GM18909 (cell line): ENCODE measurements around the gene RCOR1.

Experiments
- ATAC-seq: cut with Tn5 transposase; IDR thresholded peaks from one replicate; pipeline ENCODE4 v1.9.1; 2021; ENCODE audit warnings: mild to moderate bottlenecking; ENCODE audit not compliant: unreplicated experiment, poor library complexity

RCOR1 gene

GRCh38 chr14:102697501-102697900, 105.1 kb downstream of the RCOR1 start:
- no peak for ATAC-seq

GRCh38 chr14:102699416-102700110, 107.1 kb downstream of the RCOR1 start:
- ATAC-seq, result no peak

GRCh38 chr14:102708494-102708893, 116.0 kb downstream of the RCOR1 start:
- ATAC-seq, result no peak

GRCh38 chr14:102711207-102711606, 118.8 kb downstream of the RCOR1 start:
- no peak for ATAC-seq

DNA sequence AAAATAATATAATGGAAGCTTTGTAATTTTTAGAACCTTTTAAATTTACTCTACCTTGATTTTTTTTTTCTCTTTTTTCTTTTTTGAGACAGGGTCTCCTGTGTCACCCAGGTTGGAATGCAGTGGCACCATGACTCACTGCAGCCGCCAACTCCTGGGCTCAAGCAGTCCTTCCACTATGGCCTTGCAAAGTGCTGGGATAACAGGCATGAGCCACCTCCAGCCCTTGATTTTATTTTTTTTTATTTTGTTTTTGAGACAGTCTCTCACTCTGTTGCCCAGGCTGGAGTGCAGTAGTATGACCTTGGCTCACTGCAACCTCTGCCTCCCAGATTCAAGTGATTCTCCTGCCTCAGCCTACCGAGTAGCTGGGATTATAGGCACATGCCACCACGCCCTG, 119.5 kb downstream of the RCOR1 start:
- no peak for ATAC-seq

GRCh38 chr14:102717276-102717675, 124.8 kb downstream of the RCOR1 start:
- no peak for ATAC-seq

DNA sequence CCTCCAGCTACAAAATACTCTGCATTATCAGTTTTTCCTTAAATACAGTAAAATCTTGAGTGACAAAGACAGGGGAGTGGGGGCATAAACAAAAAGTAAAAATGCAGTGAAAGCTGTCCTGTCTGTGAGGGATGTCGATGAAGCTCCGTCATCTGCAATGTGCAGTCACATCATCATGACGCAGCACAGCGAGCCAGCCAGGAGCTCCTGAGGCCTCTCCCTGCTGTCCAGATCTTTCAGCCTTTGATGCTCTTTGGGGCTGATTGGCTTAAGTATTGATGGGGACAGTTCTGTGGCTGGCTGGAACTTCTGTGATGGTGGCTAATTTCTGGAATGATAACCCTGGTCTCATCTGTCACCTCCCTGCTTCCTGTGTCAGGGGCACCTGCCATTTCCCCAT, 130.2 kb downstream of the RCOR1 start:
- ATAC-seq, result no peak

DNA sequence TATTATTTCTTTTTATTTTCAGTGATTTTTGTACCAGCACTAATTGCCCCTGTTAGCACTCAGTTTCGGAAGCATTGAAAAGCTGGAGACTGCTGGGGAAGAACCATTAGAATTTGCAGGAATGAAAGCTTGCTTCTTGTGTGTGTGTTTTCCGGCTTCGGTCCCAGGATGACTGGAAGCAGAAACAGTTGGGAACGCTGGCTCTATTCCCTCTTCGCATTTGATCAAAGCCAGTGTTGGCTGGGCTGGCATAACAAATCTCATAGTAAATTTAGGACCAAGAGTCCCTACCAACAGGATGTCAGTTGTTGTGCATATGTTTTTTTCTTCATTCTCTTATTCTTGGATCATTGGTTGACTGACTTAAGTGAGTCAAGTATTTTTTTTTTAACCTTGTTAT, 131.2 kb downstream of the RCOR1 start:
- no peak for ATAC-seq

GRCh38 chr14:102726191-102726949, 133.9 kb downstream of the RCOR1 start:
- no peak for ATAC-seq

DNA sequence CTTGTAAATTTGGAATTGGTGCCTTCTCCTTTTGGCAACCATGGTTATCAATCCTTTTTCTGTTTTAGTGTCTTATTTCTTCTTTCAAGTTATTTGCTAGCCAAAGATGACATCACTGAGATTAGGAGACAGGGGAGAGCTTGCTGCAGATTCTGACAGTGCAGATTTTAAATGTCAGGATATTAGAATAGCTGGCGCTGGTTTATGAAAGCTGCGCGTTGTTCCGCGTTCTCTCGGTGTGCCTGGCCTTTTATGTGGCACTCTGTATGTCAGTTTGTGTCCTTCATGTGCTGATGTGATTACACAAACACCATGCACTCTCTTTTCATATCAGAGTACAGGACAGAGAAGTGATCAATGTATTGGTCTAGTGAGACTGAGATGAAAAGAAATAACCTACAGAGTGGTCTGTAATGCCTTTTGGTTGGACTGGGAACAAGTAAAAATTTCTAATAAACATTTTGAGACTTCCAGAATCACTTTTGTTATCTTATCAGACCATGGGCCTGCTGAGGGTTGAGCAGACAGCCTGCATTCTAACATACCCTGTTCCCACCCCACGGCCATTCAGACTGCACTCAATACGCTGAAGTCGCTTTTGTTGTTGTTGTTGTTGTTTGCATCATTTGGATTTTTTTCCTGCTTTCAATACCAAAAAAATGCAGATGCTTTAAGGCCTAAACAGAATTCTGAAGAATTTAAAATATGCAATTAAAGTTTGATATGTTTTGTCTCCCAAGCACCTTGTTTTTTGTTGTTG, 135.1 kb downstream of the RCOR1 start:
- no peak for ATAC-seq

DNA sequence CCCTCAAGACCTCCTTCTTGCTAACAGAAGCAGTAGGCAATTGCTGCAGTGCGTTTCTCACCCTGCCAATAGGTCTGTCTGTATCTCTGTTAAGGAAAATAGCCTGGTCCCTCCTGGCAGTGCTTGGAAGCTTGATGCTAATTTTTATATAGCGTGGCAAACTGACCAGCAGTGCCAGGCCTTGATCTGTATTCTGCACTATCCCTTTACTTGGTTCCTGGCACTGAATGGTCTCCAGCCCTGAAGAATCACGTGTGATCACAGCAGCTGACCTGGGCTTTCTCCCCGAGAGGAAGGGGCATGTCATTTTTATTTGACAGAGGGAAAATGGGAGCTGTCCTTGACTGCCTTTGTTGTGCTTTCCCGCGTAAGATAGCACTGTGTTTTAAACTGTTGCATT, 136.1 kb downstream of the RCOR1 start:
- no peak for ATAC-seq

- ATAC-seq, result no peak
These were observed 136.8 kb downstream of the RCOR1 start for GRCh38 chr14:102729268-102729667.

DNA sequence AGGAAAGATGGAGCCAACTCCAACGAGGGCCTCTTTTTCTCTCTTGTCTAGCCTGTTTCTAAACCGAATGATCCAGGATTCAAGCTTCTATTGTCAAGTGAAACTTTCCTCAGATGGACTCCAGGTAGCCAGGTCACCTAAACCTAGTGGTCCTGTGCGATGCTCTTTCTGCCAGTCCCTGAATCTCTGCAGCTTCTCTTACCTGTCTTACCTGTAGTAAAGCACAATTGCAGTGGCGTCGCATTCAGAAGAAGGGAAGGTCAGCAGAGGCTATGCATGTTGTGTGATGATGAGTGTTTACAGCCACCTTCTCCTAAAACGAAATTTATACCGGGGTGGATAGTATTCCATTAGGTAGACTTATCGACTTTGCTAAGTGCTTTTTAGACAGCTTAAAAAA, 137.4 kb downstream of the RCOR1 start:
- no peak for ATAC-seq

- ATAC-seq, result no peak
These were observed 138.8 kb downstream of the RCOR1 start for GRCh38 chr14:102731101-102731870.

DNA sequence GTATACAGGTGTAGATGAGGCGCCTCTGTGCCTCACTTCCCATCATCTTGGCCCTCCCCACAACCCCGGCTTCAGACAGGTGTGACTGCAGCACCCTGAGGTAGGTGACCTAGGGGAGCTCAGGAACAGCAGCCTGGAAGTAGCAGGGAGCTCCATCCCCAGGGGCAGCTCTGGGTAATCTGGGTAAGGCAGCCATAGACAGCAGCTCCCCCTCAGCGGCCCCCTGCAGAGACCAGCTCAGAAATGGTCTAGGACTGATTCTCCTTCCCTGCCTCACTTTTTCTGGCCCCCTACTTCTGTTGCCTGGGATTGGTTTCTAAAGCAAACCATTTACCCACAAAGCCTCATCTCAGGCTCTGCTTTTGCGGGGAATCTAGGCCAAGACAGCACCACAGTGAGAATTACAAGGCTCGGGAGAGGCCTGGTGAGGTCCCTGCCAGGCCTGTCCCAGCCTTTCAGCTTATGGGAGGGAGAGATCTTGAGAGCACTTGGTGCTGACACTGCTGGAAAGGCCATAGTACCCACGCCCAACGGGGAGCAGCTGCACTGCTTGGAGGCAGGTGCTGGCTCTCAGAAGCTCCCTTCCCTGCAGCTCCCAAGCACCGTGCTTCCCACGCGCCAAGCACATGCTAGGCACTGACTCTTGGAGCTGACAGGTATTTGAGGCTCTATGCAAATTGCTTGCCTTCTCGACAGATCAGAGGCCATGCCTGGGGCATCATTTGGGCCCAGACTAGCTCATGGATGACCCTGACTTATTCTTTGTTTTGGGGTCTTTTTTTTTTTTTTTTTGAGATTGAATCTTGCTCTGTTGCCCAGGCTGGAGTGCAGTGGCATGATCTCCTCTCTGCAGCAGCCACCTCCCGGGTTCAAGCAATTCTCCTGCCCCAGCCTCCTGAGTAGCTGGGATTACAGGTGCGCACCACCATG, 139.7 kb downstream of the RCOR1 start:
- ATAC-seq, result no peak

DNA sequence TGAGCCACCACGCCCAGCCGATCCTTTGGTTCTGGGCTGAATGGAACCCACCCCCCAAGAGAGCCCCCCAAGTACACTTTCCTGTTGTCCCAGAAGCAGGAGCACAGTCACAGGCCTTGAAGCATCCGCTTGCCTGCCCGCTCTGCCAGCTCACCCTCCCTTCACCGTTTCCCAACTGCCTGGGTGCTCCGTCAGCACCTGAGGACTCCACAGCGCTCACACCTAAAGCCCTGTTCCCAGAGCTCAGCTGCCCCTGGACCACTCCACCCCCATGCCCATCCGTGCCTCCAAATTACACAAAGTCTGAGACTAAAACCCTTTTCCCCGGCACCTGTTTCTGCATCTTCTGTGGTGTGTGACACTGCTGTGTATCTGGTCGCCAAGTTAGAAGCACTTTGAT, 140.5 kb downstream of the RCOR1 start:
- ATAC-seq, result no peak

DNA sequence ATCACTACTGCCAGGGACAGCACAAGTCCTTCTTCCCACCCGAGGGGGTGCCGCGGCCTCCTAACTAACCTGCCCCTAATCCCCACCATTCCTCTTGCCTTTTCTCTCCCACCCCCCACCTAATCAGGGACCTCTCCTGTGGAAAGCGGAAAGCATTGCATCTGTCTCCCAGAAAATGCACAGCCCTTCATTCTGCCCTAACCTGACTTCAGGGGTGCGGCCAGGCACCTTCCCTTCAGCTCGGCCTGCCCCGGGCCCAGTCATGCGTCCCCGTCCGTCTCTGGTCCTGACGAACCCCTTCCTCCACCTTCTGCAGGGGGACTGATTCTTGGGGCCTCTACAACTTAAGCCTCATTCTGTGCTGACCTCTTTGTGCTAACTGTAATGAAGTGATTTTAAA, 140.9 kb downstream of the RCOR1 start:
- ATAC-seq, result no peak

- ATAC-seq, result no peak
These were observed 142.0 kb downstream of the RCOR1 start for GRCh38 chr14:102734436-102734835.

GRCh38 chr14:102736956-102737355, 144.5 kb downstream of the RCOR1 start:
- no peak for ATAC-seq
